K562 (cell line): ENCODE data around the gene NUPR1. TPM values are rescaled to one million over a fixed set of nuclear protein-coding genes. Genes with fewer than 3 reads are reported as not detected.

Experiments
- ATAC-seq: fragments of 200-7000 bp; cut with Tn5 transposase; 3 replicates; pipeline ENCODE4 v1.9.1; 2020; ENCODE audit warnings: moderate library complexity
- BruUV-seq: library from RNA; stranded (reverse); fragments of 400-500 nt; replicated peaks from 2 replicates; lab custom pipeline; 2021; lab: Mats Ljungman, UMichigan
- CTCF ChIA-PET: fragments of 300-600 bp; formaldehyde crosslinking; extraction: SDS; loops from one replicate; lab custom pipeline; 2021; ENCODE audit warnings: low intra/inter-chr PET ratio; lab: Yijun Ruan, JAX
- POLR2A ChIA-PET: fragments of 300-600, 350-650 bp; sonication (Branson Sonifier 250); formaldehyde crosslinking; extraction: SDS; loops from one replicate; lab custom pipeline; 2021; ENCODE audit warnings: antibody characterized with exemption, inconsistent platforms; lab: Yijun Ruan, JAX
- DNase-seq, 4 experiments: peaks; one replicate each; pipeline versions ENCODE4 v3.0.0 to v3.0.0-alpha.2; 2011 to 2018; ENCODE audit warnings: low spot score in 3 of 4, mixed read lengths in 3 of 4; ENCODE audit errors: extremely low read depth in 1 of 4
- FAIRE-seq: peaks from 2 replicates; lab custom pipeline; 2011; peaks lifted over from hg19 to GRCh38; lab: Jason Lieb, UNC
- H2AFZ ChIP-seq: 2 replicates; pipeline ENCODE4 v1.6.0; 2011; ENCODE audit warnings: low read depth, low read length, control low read depth, inconsistent platforms
- H3K27ac ChIP-seq: fragments of 200-600 bp; 3 replicates; pipeline ENCODE4 v1.8.0; 2011; ENCODE audit warnings: low read depth, mild to moderate bottlenecking, control low read depth, inconsistent platforms, low read length, moderate library complexity, mixed read lengths; ENCODE audit errors: extremely low read depth
- H3K27me3 ChIP-seq, 2 experiments: fragments of 300-600 bp in 1 of 2; 2 replicates in 1 of 2; 3 replicates in 1 of 2; pipeline versions ENCODE4 v1.6.0 to v1.8.0; 2011; ENCODE audit warnings: inconsistent platforms in 2 of 2, low read length in 2 of 2, mild to moderate bottlenecking in 1 of 2, mixed read lengths in 1 of 2, moderate library complexity in 1 of 2; ENCODE audit not compliant: control insufficient read depth in 2 of 2, insufficient read depth in 2 of 2
- H3K36me3 ChIP-seq: fragments of 300-600 bp; 3 replicates; pipeline ENCODE4 v1.8.0; 2011; ENCODE audit warnings: mild to moderate bottlenecking, low read length, inconsistent platforms; ENCODE audit not compliant: control insufficient read depth, insufficient read depth
- H3K4me1 ChIP-seq, 2 experiments: fragments of 200-600 bp in 1 of 2; replicated peaks in 1 of 2; 2 replicates in 1 of 2; 3 replicates in 1 of 2; pipeline versions ENCODE4 v1.5.1 to v1.8.0; 2011; ENCODE audit warnings: inconsistent platforms in 2 of 2, low read length in 2 of 2, mild to moderate bottlenecking in 1 of 2, mixed read lengths in 1 of 2, moderate library complexity in 1 of 2; ENCODE audit not compliant: control insufficient read depth in 2 of 2, insufficient read depth in 2 of 2
- H3K4me2 ChIP-seq: 2 replicates; pipeline ENCODE4 v1.6.1; 2011; ENCODE audit warnings: low read length, control low read depth, inconsistent platforms, mixed read lengths; ENCODE audit not compliant: insufficient read depth
- H3K4me3 ChIP-seq: fragments of 200-600 bp; sonication (generic), shearing (Covaris generic); 2 replicates; pipeline ENCODE4 v1.5.1; 2016; ENCODE audit warnings: control low read depth, inconsistent platforms
- H3K79me2 ChIP-seq: fragments of 200-600 bp; 3 replicates; pipeline ENCODE4 v1.8.0; 2011; ENCODE audit warnings: low read length, inconsistent platforms; ENCODE audit not compliant: control insufficient read depth, insufficient read depth
- H3K9ac ChIP-seq, 2 experiments: 2 replicates each; pipeline versions ENCODE4 v1.6.0 to v1.6.1; 2011; ENCODE audit warnings: low read depth in 2 of 2, low read length in 2 of 2, control low read depth in 1 of 2, inconsistent platforms in 1 of 2, mild to moderate bottlenecking in 1 of 2, mixed read lengths in 1 of 2; ENCODE audit not compliant: insufficient read depth in 1 of 2
- H3K9me1 ChIP-seq: one replicate; pipeline ENCODE4 v1.6.0; 2011; ENCODE audit warnings: inconsistent platforms, mild to moderate bottlenecking, low read length, moderate library complexity; ENCODE audit not compliant: control insufficient read depth, insufficient read depth
- H3K9me3 ChIP-seq: replicated peaks from 2 replicates; pipeline ENCODE4 v1.5.1; 2011; ENCODE audit warnings: low read depth, low read length, inconsistent platforms; ENCODE audit not compliant: control insufficient read depth, insufficient read depth
- H4K20me1 ChIP-seq: replicated peaks from 2 replicates; pipeline ENCODE4 v1.6.1; 2011; ENCODE audit warnings: low read length, inconsistent platforms, mixed read lengths; ENCODE audit not compliant: control insufficient read depth, insufficient read depth
- GATA2 ChIP-seq: sonication (generic); formaldehyde crosslinking; IDR thresholded peaks from 2 replicates; pipeline ENCODE4 v1.4.0; 2020; ENCODE audit warnings: mild to moderate bottlenecking, missing genetic modification reagents
- NR4A1 ChIP-seq, 2 experiments: fragments of 250-450 bp in 1 of 2; fragments of 450-650 bp in 1 of 2; sonication (Bioruptor Pico) in 1 of 2; IDR thresholded peaks; 2 replicates each; pipeline versions ENCODE4 v1.4.0 to v1.6.1; 2016 to 2020; ENCODE audit warnings: mild to moderate bottlenecking in 2 of 2, missing compliant biosample characterization in 1 of 2, missing genetic modification characterization in 1 of 2, moderate library complexity in 1 of 2
- PTRF ChIP-seq: fragments of 450-650 bp; IDR thresholded peaks from 2 replicates; pipeline ENCODE4 v1.6.1; 2016; ENCODE audit warnings: mild to moderate bottlenecking, missing genetic modification characterization, missing compliant biosample characterization
- SP1 ChIP-seq: sonication (generic); formaldehyde crosslinking; IDR thresholded peaks from 2 replicates; pipeline ENCODE4 v1.8.1; 2022; ENCODE audit warnings: mild to moderate bottlenecking, missing genetic modification reagents
- ZNF197 ChIP-seq: fragments of 200-800 bp; sonication (Bioruptor generic); IDR thresholded peaks from 2 replicates; pipeline ENCODE4 v1.6.1; 2016; ENCODE audit warnings: low read depth, missing genetic modification characterization, missing compliant biosample characterization
- ZNF384 ChIP-seq: IDR thresholded peaks from 2 replicates; pipeline ENCODE4 v1.6.1; 2012; ENCODE audit warnings: low read depth, low read length, improper control_type of control experiment
- ZNF583 ChIP-seq: fragments of 250-450 bp; sonication (Bioruptor Pico); IDR thresholded peaks from 2 replicates; pipeline ENCODE4 v1.4.0; 2020
- ZNF79 ChIP-seq: fragments of 250-450 bp; sonication (Bioruptor Pico); IDR thresholded peaks from 2 replicates; pipeline ENCODE4 v1.4.0; 2020; ENCODE audit warnings: low read depth, mild to moderate bottlenecking, moderate library complexity
- in situ Hi-C: fragments of 300-500 bp; cut with MboI; formaldehyde crosslinking; loops from 4 replicates; pipeline ENCODE4 v1.15.0; 2018; ENCODE audit warnings: inconsistent platforms, mixed read lengths
- intact Hi-C: fragments of 100-400 bp; cut with micrococcal nuclease; formaldehyde crosslinking; loops from 2 replicates; pipeline ENCODE4 v1.14.2; 2022
- polyA plus RNA-seq, 8 experiments: library from polyadenylated mRNA; depleted of rRNA in 4 of 8; stranded (reverse) in 5 of 8; unstranded in 3 of 8; fragments of >200 nt; fragmentation: Nextera tagmentation in 2 of 8; fragmentation: Illumina TruSeq in 1 of 8; extraction: Ambion mirVana in 2 of 8; extraction: Trizol in 1 of 8; gene quantifications; 2 replicates each; pipeline versions ENCODE4 v1.2.1 to v1.2.3, GENCODE V29; 2011 to 2014; ENCODE audit warnings: inconsistent platforms in 1 of 8, missing spikeins in 1 of 8
- total RNA-seq, 7 experiments: library from RNA; depleted of rRNA in 6 of 7; stranded (reverse); fragments of >200 nt in 6 of 7; fragmentation: Illumina TruSeq in 2 of 7; extraction: Trizol in 2 of 7; gene quantifications; 2 replicates each; pipeline versions ENCODE4 v1.2.1 to v1.2.3, GENCODE V29; 2011 to 2021; ENCODE audit warnings: low replicate concordance in 1 of 7
- TF ChIP-seq, protein P1 (sequence below), 3 experiments: fragments of 200-800 bp in 1 of 3; fragments of 250-450 bp in 1 of 3; fragments of 450-650 bp in 1 of 3; sonication (Bioruptor Pico) in 1 of 3; sonication (Bioruptor generic) in 1 of 3; formaldehyde crosslinking in 1 of 3; IDR thresholded peaks; 2 replicates each; pipeline versions ENCODE4 v1.6.1 to v1.8.0; 2016 to 2022; ENCODE audit warnings: mild to moderate bottlenecking in 2 of 3, missing genetic modification characterization in 2 of 3, missing compliant biosample characterization in 1 of 3, moderate library complexity in 1 of 3

Gene NUPR1
- total and polyA plus RNA-seq, 9 of the 15 experiments (the other 6 are each of a cell fraction or from before 2014, with no cell fraction given), result 0.07 to 1.5 (median 0.27) TPM

GRCh38 chr16:28529124-28529523 lies 9.7 kb downstream of the NUPR1 start:
- H3K79me2 ChIP-seq, result no peaks in the 10 kb centered on the region
- no peaks in the 10 kb centered on the region for H3K9me1 ChIP-seq
- H3K9me3 ChIP-seq, result no peaks in the 10 kb centered on the region
- no peak overlapping the region for H3K27ac ChIP-seq
- no TSS peak for BruUV-seq
- H3K36me3 ChIP-seq, result no peaks in the 10 kb centered on the region
- ChIA-PET CTCF (no interaction called here), POLR2A (no interaction called here)
- peak overlapping the region; percentile 51; the same call in 1 of the 2 replicates for H2AFZ ChIP-seq
- H3K4me1 ChIP-seq, result peaks cover 5 to 16% of the 10 kb centered on the region in 2 experiments; a peak in 3 of 5 replicates
- H3K27me3 ChIP-seq, result no peaks in the 10 kb centered on the region
- H3K9ac ChIP-seq, result no peak overlapping the region
- no peak overlapping the region for H3K4me2 ChIP-seq
- in situ Hi-C loops (loop anchor here (25.0 kb wide), 2 partner anchors 183 to 958 kb away; partner anchors contain the start of gene EIF3C), intact Hi-C loops (loop anchor here (10.0 kb wide), 1 partner anchor 254 kb away; no protein-coding TSS in a partner anchor)
- no peak for DNase-seq
- ATAC-seq, result no peak
- H4K20me1 ChIP-seq, result no peaks in the 10 kb centered on the region
- no peak overlapping the region for H3K4me3 ChIP-seq
- 0 out of 2 replicates have a peak, but pooled peaks have one; percentile 22 for TF ChIP-seq ZNF384
- 0 out of 2 replicates have a peak, but pooled peaks have one; percentile 59 for TF ChIP-seq PTRF (tag)
- TF ChIP-seq, protein P1, sequence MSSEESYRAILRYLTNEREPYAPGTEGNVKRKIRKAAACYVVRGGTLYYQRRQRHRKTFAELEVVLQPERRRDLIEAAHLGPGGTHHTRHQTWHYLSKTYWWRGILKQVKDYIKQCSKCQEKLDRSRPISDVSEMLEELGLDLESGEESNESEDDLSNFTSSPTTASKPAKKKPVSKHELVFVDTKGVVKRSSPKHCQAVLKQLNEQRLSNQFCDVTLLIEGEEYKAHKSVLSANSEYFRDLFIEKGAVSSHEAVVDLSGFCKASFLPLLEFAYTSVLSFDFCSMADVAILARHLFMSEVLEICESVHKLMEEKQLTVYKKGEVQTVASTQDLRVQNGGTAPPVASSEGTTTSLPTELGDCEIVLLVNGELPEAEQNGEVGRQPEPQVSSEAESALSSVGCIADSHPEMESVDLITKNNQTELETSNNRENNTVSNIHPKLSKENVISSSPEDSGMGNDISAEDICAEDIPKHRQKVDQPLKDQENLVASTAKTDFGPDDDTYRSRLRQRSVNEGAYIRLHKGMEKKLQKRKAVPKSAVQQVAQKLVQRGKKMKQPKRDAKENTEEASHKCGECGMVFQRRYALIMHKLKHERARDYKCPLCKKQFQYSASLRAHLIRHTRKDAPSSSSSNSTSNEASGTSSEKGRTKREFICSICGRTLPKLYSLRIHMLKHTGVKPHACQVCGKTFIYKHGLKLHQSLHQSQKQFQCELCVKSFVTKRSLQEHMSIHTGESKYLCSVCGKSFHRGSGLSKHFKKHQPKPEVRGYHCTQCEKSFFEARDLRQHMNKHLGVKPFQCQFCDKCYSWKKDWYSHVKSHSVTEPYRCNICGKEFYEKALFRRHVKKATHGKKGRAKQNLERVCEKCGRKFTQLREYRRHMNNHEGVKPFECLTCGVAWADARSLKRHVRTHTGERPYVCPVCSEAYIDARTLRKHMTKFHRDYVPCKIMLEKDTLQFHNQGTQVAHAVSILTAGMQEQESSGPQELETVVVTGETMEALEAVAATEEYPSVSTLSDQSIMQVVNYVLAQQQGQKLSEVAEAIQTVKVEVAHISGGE (CRISPR knock-in tag; IDR thresholded peaks at IDR 0.05), result 0 out of 6 replicates have a peak, but pooled peaks of 1 of the 3 experiments have one; percentile 19
- TF ChIP-seq SP1 (CRISPR knock-in tag), result no peak
- 0 out of 2 replicates have a peak, but pooled peaks have one; percentile 21 for TF ChIP-seq ZNF79 (CRISPR knock-in tag)
- peak; percentile 35; the same call in 1 of the 2 replicates for TF ChIP-seq ZNF197
- no peak for TF ChIP-seq ZNF583 (CRISPR knock-in tag)
- TF ChIP-seq NR4A1 (CRISPR knock-in tag; IDR thresholded peaks at IDR 0.05), result no peak
- 0 out of 2 replicates have a peak, but pooled peaks have one; percentile 30 for TF ChIP-seq NR4A1 (tag; IDR thresholded peaks at IDR 0.05)
- TF ChIP-seq GATA2 (CRISPR knock-in tag), result no peak
- FAIRE-seq, result no peak
